ENCODE data around the gene PRAMEF1. TPM values are rescaled to one million over a fixed set of nuclear protein-coding genes. Genes with fewer than 3 reads are reported as not detected.
"Not testable (repeated sequence)": the region's sequence is repeated elsewhere in the genome, so short reads cannot be mapped to it uniquely, and the experiment has no call there.

Gene PRAMEF1
- total RNA-seq, 1 experiment from 2014 or later, result not detected

GRCh38 chr1:12810691-12811408, 19.7 kb downstream of the PRAMEF1 start:
- TF ChIP-seq CTCF (IDR thresholded peaks at IDR 0.05; ENCODE audit: insufficient read depth in 1 of 2, low read depth in 1 of 2, low read length in 1 of 2, severe bottlenecking in 1 of 2, unreplicated experiment in 1 of 2), result no peak
- no peak overlapping the region for H3K27ac Mint-ChIP-seq (ENCODE audit: unreplicated experiment)
- no peaks in the 10 kb centered on the region for H3K4me1 ChIP-seq
- H3K9me3 ChIP-seq, result no peaks in the 10 kb centered on the region
- H3K36me3 Mint-ChIP-seq (ENCODE audit: insufficient read depth, unreplicated experiment), result no peaks in the 10 kb centered on the region
- no peak overlapping the region for H3K4me3 ChIP-seq (ENCODE audit: low read depth, low read length)
- H3K4me3 Mint-ChIP-seq (ENCODE audit: unreplicated experiment), result no peak overlapping the region
- no peaks in the 10 kb centered on the region for H3K36me3 ChIP-seq (ENCODE audit: control insufficient read depth, insufficient read depth, low read length)
- DNase-seq, result no peak
- no peaks in the 10 kb centered on the region for H3K27me3 ChIP-seq (replicated peaks; ENCODE audit: control insufficient read depth, insufficient read depth, low read length)
- CTCF ChIA-PET, result no interaction called here
- POLR2A ChIA-PET, result no interaction called here
- BruUV-seq (replicated peaks), result no TSS peak
- intact Hi-C loops (cut with micrococcal nuclease; ENCODE audit: unreplicated experiment), result no loop called here
- no peaks in the 10 kb centered on the region for H3K4me1 Mint-ChIP-seq (ENCODE audit: low read depth, unreplicated experiment)
- H3K27me3 Mint-ChIP-seq (ENCODE audit: insufficient read depth, unreplicated experiment), result peaks cover 4% of the 10 kb centered on the region
- no peaks in the 10 kb centered on the region for H3K9me3 Mint-ChIP-seq (ENCODE audit: unreplicated experiment)

- H3K36me3 Mint-ChIP-seq (ENCODE audit: insufficient read depth, unreplicated experiment), result no peaks in the 10 kb centered on the region
- intact Hi-C loops (cut with micrococcal nuclease; ENCODE audit: unreplicated experiment), result no loop called here
- H3K4me3 ChIP-seq (ENCODE audit: low read depth, low read length), result no peak overlapping the region
- no peaks in the 10 kb centered on the region for H3K9me3 Mint-ChIP-seq (ENCODE audit: unreplicated experiment)
- H3K27me3 Mint-ChIP-seq (ENCODE audit: insufficient read depth, unreplicated experiment), result peaks cover 4% of the 10 kb centered on the region
- no peaks in the 10 kb centered on the region for H3K27me3 ChIP-seq (replicated peaks; ENCODE audit: control insufficient read depth, insufficient read depth, low read length)
- no peaks in the 10 kb centered on the region for H3K4me1 ChIP-seq
- H3K27ac Mint-ChIP-seq (ENCODE audit: unreplicated experiment), result no peak overlapping the region
- CTCF ChIA-PET, result no interaction called here
- no peaks in the 10 kb centered on the region for H3K4me1 Mint-ChIP-seq (ENCODE audit: low read depth, unreplicated experiment)
- H3K4me3 Mint-ChIP-seq (ENCODE audit: unreplicated experiment), result no peak overlapping the region
- H3K9me3 ChIP-seq, result no peaks in the 10 kb centered on the region
- H3K36me3 ChIP-seq (ENCODE audit: control insufficient read depth, insufficient read depth, low read length), result no peaks in the 10 kb centered on the region
- no TSS peak for BruUV-seq (replicated peaks)
- TF ChIP-seq CTCF (IDR thresholded peaks at IDR 0.05; ENCODE audit: insufficient read depth in 1 of 2, low read depth in 1 of 2, low read length in 1 of 2, severe bottlenecking in 1 of 2, unreplicated experiment in 1 of 2), result no peak
- POLR2A ChIA-PET, result no interaction called here
- DNase-seq, result no peak
Measured at GRCh38 chr1:12811409-12811784, 20.2 kb downstream of the PRAMEF1 start.

GRCh38 chr1:12819061-12819460, 27.9 kb downstream of the PRAMEF1 start:
- BruUV-seq (replicated peaks); H3K4me3 Mint-ChIP-seq (ENCODE audit: unreplicated experiment); DNase-seq; H3K4me1 Mint-ChIP-seq (ENCODE audit: low read depth, unreplicated experiment); H3K36me3 Mint-ChIP-seq (ENCODE audit: insufficient read depth, unreplicated experiment); H3K27me3 ChIP-seq (replicated peaks; ENCODE audit: control insufficient read depth, insufficient read depth, low read length); H3K36me3 ChIP-seq (ENCODE audit: control insufficient read depth, insufficient read depth, low read length); H3K9me3 Mint-ChIP-seq (ENCODE audit: unreplicated experiment); H3K4me3 ChIP-seq (ENCODE audit: low read depth, low read length); H3K4me1 ChIP-seq; H3K9me3 ChIP-seq; POLR2A ChIA-PET; H3K27ac Mint-ChIP-seq (ENCODE audit: unreplicated experiment); CTCF ChIA-PET; intact Hi-C loops (cut with micrococcal nuclease; ENCODE audit: unreplicated experiment): not testable (repeated sequence)
- peaks cover 11% of the 10 kb centered on the region for H3K27me3 Mint-ChIP-seq (ENCODE audit: insufficient read depth, unreplicated experiment)

DNA sequence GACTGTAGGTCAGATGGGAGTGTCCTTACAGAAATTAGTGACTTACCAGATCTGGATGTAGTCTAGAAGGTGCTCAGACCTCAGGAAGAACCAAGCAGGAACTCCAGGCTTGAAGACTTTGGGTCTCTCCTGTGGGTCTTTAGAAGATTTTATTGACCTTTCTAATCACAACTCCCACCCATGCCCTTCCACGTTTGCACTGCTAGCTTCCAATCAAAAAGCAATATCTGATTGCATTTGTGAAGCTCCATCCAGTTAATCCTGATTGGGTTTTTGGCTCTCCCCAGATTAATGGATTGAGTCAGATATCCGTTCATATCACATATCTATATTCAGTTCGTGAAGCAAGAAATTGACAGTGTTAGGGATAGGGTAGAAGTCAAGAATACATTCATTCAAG, 40.1 kb downstream of the PRAMEF1 start, which contains the start of gene PRAMEF11:
PRAMEF11 (minus strand) TSS at position 101 of the 400 bp plus-strand sequence. CDS start 2,621 bp downstream, outside the sequence.
- H3K9me3 ChIP-seq; H3K36me3 Mint-ChIP-seq (ENCODE audit: insufficient read depth, unreplicated experiment); intact Hi-C loops (cut with micrococcal nuclease; ENCODE audit: unreplicated experiment); H3K4me1 Mint-ChIP-seq (ENCODE audit: low read depth, unreplicated experiment); H3K4me1 ChIP-seq; BruUV-seq (replicated peaks); H3K27ac Mint-ChIP-seq (ENCODE audit: unreplicated experiment); H3K36me3 ChIP-seq (ENCODE audit: control insufficient read depth, insufficient read depth, low read length); H3K27me3 Mint-ChIP-seq (ENCODE audit: insufficient read depth, unreplicated experiment); POLR2A ChIA-PET; H3K27me3 ChIP-seq (replicated peaks; ENCODE audit: control insufficient read depth, insufficient read depth, low read length); H3K4me3 Mint-ChIP-seq (ENCODE audit: unreplicated experiment); H3K4me3 ChIP-seq (ENCODE audit: low read depth, low read length); CTCF ChIA-PET; DNase-seq; H3K9me3 Mint-ChIP-seq (ENCODE audit: unreplicated experiment): not testable (repeated sequence)

- H3K36me3 Mint-ChIP-seq (ENCODE audit: insufficient read depth, unreplicated experiment); BruUV-seq (replicated peaks); H3K9me3 Mint-ChIP-seq (ENCODE audit: unreplicated experiment); POLR2A ChIA-PET; DNase-seq; H3K36me3 ChIP-seq (ENCODE audit: control insufficient read depth, insufficient read depth, low read length); intact Hi-C loops (cut with micrococcal nuclease; ENCODE audit: unreplicated experiment); H3K27me3 Mint-ChIP-seq (ENCODE audit: insufficient read depth, unreplicated experiment); CTCF ChIA-PET; H3K27me3 ChIP-seq (replicated peaks; ENCODE audit: control insufficient read depth, insufficient read depth, low read length); H3K4me1 ChIP-seq; H3K4me3 ChIP-seq (ENCODE audit: low read depth, low read length); H3K27ac Mint-ChIP-seq (ENCODE audit: unreplicated experiment); H3K4me1 Mint-ChIP-seq (ENCODE audit: low read depth, unreplicated experiment); H3K4me3 Mint-ChIP-seq (ENCODE audit: unreplicated experiment); H3K9me3 ChIP-seq: not testable (repeated sequence)
Measured at GRCh38 chr1:12833251-12833650, 42.1 kb downstream of the PRAMEF1 start.
